Measurements from ENCODE around the gene IRAK2. TPM values are rescaled to one million over a fixed set of nuclear protein-coding genes. Genes with fewer than 3 reads are reported as not detected.

IRAK2 gene
- total and polyA plus RNA-seq, 2 donors (not counting 3 experiments of a cell fraction or from before 2014, with no cell fraction given): 7.9 to 10.0 TPM

- dilution Hi-C loops (cut with MboI; ENCODE audit: extremely low pct_ligation_motif_present, low sequenced_read_pairs) (no loop called here), intact Hi-C loops (cut with micrococcal nuclease) (loop anchor here (1.0 to 5.0 kb wide), 6 partner anchors 21 to 354 kb away; partner anchors contain the start of genes FANCD2 and VHL)
- Histone ChIP-seq H3K9me3 (replicated peaks; ENCODE audit: control insufficient read depth, insufficient read depth, low read length) (no peaks in the 10 kb centered on the region), H3K4me1 (ENCODE audit: control insufficient read depth, extremely low read depth, insufficient read depth, low read length) (peaks cover 14% of the 10 kb centered on the region), H3K79me2 (ENCODE audit: control insufficient read depth, insufficient read depth, low read length) (peaks cover 40% of the 10 kb centered on the region), H3K9ac (replicated peaks; ENCODE audit: extremely low read depth, insufficient read depth, low read length) (peak overlapping the region; percentile 74), H4K20me1 (replicated peaks; ENCODE audit: control insufficient read depth, extremely low read depth, insufficient read depth, low read length) (no peaks in the 10 kb centered on the region), H3K36me3 (ENCODE audit: control insufficient read depth in 2 of 2, extremely low read depth in 1 of 2, insufficient read depth in 2 of 2, low read length in 2 of 2) (peaks cover 0 to 5% of the 10 kb centered on the region in 2 experiments), H3K27me3 (ENCODE audit: control insufficient read depth in 2 of 2, insufficient read depth in 2 of 2, low read length in 2 of 2) (no peaks in the 10 kb centered on the region), H3K4me2 (ENCODE audit: insufficient read depth, low read length) (peak overlapping the region; percentile 78), H3K4me3 (replicated peaks in 1 of 3; ENCODE audit: insufficient read depth in 1 of 3, low read depth in 1 of 3, low read length in 3 of 3) (peak overlapping the region; percentile 20 to 62 (median 58)), H3K27ac (ENCODE audit: insufficient read depth, low read depth, low read length) (peak overlapping the region; percentile 18), H3K9me1 (replicated peaks; ENCODE audit: control insufficient read depth, extremely low read depth, insufficient read depth, low read length) (no peaks in the 10 kb centered on the region), H2AFZ (ENCODE audit: low read depth, low read length) (peak overlapping the region; percentile 49)
- TF ChIP-seq, protein P1, sequence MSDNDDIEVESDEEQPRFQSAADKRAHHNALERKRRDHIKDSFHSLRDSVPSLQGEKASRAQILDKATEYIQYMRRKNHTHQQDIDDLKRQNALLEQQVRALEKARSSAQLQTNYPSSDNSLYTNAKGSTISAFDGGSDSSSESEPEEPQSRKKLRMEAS (IDR thresholded peaks at IDR 0.05; ENCODE audit: insufficient read depth, insufficient read length): no peak
- TF ChIP-seq MYC (IDR thresholded peaks at IDR 0.05; ENCODE audit: low read depth, low read length) (no peak), POLR2AphosphoS5 (IDR thresholded peaks at IDR 0.05; ENCODE audit: insufficient read depth, low read depth, low read length) (no peak), EZH2 (IDR thresholded peaks at IDR 0.05; ENCODE audit: borderline replicate concordance, low read depth, low read length, severe bottlenecking) (no peak), POLR2A (IDR thresholded peaks at IDR 0.05; ENCODE audit: low read depth, low read length) (no peak), JUN (IDR thresholded peaks at IDR 0.05; ENCODE audit: borderline replicate concordance, insufficient read depth, insufficient read length, low read depth) (no peak), FOS (IDR thresholded peaks at IDR 0.05; ENCODE audit: borderline replicate concordance, insufficient read depth, low read length) (no peak), GATA2 (IDR thresholded peaks at IDR 0.05; ENCODE audit: insufficient read depth, insufficient read length, low read depth, low read length) (no peak)
- TF ChIP-seq, protein P2, sequence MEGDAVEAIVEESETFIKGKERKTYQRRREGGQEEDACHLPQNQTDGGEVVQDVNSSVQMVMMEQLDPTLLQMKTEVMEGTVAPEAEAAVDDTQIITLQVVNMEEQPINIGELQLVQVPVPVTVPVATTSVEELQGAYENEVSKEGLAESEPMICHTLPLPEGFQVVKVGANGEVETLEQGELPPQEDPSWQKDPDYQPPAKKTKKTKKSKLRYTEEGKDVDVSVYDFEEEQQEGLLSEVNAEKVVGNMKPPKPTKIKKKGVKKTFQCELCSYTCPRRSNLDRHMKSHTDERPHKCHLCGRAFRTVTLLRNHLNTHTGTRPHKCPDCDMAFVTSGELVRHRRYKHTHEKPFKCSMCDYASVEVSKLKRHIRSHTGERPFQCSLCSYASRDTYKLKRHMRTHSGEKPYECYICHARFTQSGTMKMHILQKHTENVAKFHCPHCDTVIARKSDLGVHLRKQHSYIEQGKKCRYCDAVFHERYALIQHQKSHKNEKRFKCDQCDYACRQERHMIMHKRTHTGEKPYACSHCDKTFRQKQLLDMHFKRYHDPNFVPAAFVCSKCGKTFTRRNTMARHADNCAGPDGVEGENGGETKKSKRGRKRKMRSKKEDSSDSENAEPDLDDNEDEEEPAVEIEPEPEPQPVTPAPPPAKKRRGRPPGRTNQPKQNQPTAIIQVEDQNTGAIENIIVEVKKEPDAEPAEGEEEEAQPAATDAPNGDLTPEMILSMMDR (IDR thresholded peaks at IDR 0.05; ENCODE audit: extremely low read depth in 1 of 2, insufficient read depth in 1 of 2, low read depth in 1 of 2, low read length in 2 of 2): no peak
- TSS peak; percentile 27 for BruUV-seq (replicated peaks)
- peak; percentile 52 for FAIRE-seq
- peak; percentile 35 for DNase-seq (ENCODE audit: low read depth, low spot score)
- ChIA-PET CTCF (interaction anchor here (1.6 to 3.2 kb wide), 2 partner anchors 15 to 26 kb away, joined by 4 to 23 read pairs; no protein-coding TSS in a partner anchor), POLR2A (interaction anchor here (0.8 kb wide), 1 partner anchor 58 kb away, joined by 3 read pairs; no protein-coding TSS in a partner anchor)
These were observed 84.4 kb downstream of the IRAK2 start for GRCh38 chr3:10248984-10249748.
